H1 (cell line): ENCODE data around the gene PPAN. TPM values are rescaled to one million over a fixed set of nuclear protein-coding genes. Genes with fewer than 3 reads are reported as not detected.

Experiments
- CTCF ChIA-PET: fragments of 300-600 bp; sonication (Branson Sonifier 250); formaldehyde crosslinking; loops from one replicate; lab custom pipeline; 2021; ENCODE audit not compliant: partially characterized antibody; lab: Charles Lee
- POLR2A ChIA-PET: fragments of 300-600 bp; sonication (Branson Sonifier 250); formaldehyde crosslinking; loops from one replicate; lab custom pipeline; 2021; ENCODE audit warnings: inconsistent platforms; ENCODE audit not compliant: partially characterized antibody; lab: Charles Lee
- DNase-seq, 2 experiments: peaks; one replicate each; pipeline versions ENCODE4 v3.0.0 to v3.0.0-alpha.2; 2010 to 2022; ENCODE audit warnings: low spot score in 2 of 2, low read depth in 1 of 2, mixed read lengths in 1 of 2
- FAIRE-seq: peaks from 2 replicates; lab custom pipeline; 2011; peaks lifted over from hg19 to GRCh38; lab: Jason Lieb, UNC
- H2AFZ ChIP-seq: 2 replicates; pipeline ENCODE4 v1.8.1; 2012; ENCODE audit warnings: low read length, inconsistent platforms
- H2AK5ac ChIP-seq: 2 replicates; pipeline ENCODE4 v1.6.1; 2013; ENCODE audit warnings: low read depth, low read length
- H2BK120ac ChIP-seq: replicated peaks from 2 replicates; pipeline ENCODE3; 2013; ENCODE audit warnings: low read depth, low read length, inconsistent platforms
- H2BK12ac ChIP-seq: 2 replicates; pipeline ENCODE4 v1.6.1; 2013; ENCODE audit warnings: low read depth, low read length
- H2BK15ac ChIP-seq: 2 replicates; pipeline ENCODE4 v1.6.1; 2013; ENCODE audit warnings: low read length
- H2BK20ac ChIP-seq: 2 replicates; pipeline ENCODE4 v1.6.1; 2013; ENCODE audit warnings: low read length
- H2BK5ac ChIP-seq: 2 replicates; pipeline ENCODE4 v1.6.1; 2013; ENCODE audit warnings: low read depth, low read length
- H3K14ac ChIP-seq: 2 replicates; pipeline ENCODE4 v1.6.1; 2013; ENCODE audit warnings: inconsistent platforms; ENCODE audit not compliant: insufficient read length
- H3K18ac ChIP-seq: 2 replicates; pipeline ENCODE4 v1.6.1; 2013; ENCODE audit warnings: low read length; ENCODE audit errors: extremely low read depth
- H3K23ac ChIP-seq: 2 replicates; pipeline ENCODE4 v1.6.1; 2013; ENCODE audit warnings: inconsistent platforms; ENCODE audit not compliant: insufficient read length
- H3K23me2 ChIP-seq: 2 replicates; pipeline ENCODE4 v1.6.1; 2013; ENCODE audit warnings: low read depth, low read length
- H3K27ac ChIP-seq: 2 replicates; pipeline ENCODE4 v1.6.1; 2011; ENCODE audit warnings: low read depth, low read length, inconsistent platforms
- H3K27me3 ChIP-seq, 4 experiments: replicated peaks in 1 of 4; 1 replicate in 1 of 4; 2 replicates in 3 of 4; pipeline versions ENCODE4 v1.6.1 to v1.8.1; 2011 to 2013; ENCODE audit warnings: low read length in 3 of 4, mild to moderate bottlenecking in 3 of 4, inconsistent platforms in 2 of 4, mixed read lengths in 2 of 4, moderate library complexity in 1 of 4; ENCODE audit not compliant: control insufficient read depth in 3 of 4, insufficient read depth in 3 of 4; ENCODE audit errors: extremely low read depth in 1 of 4
- H3K36me3 ChIP-seq, 4 experiments: 2 replicates each; pipeline versions ENCODE4 v1.6.1 to v1.8.1; 2011 to 2013; ENCODE audit warnings: mild to moderate bottlenecking in 4 of 4, low read length in 3 of 4, moderate library complexity in 2 of 4, control low read depth in 1 of 4, inconsistent platforms in 1 of 4; ENCODE audit not compliant: insufficient read depth in 4 of 4, control insufficient read depth in 2 of 4
- H3K4ac ChIP-seq: replicated peaks from 2 replicates; pipeline ENCODE3; 2013; ENCODE audit warnings: low read length, low read depth, mixed read lengths, inconsistent platforms; ENCODE audit not compliant: insufficient read length
- H3K4me1 ChIP-seq, 4 experiments: replicated peaks in 1 of 4; 1 replicate in 1 of 4; 2 replicates in 3 of 4; pipeline versions ENCODE4 v1.6.1 to v1.8.1; 2011 to 2013; ENCODE audit warnings: low read length in 3 of 4, inconsistent platforms in 2 of 4, mixed read lengths in 1 of 4; ENCODE audit not compliant: insufficient read depth in 4 of 4, control insufficient read depth in 3 of 4
- H3K4me2 ChIP-seq, 2 experiments: 2 replicates each; pipeline versions ENCODE4 v1.6.1 to v1.8.1; 2011 to 2013; ENCODE audit warnings: low read depth in 2 of 2, low read length in 2 of 2, control low read depth in 1 of 2, inconsistent platforms in 1 of 2, mild to moderate bottlenecking in 1 of 2; ENCODE audit not compliant: insufficient read depth in 1 of 2
- H3K4me3 ChIP-seq, 4 experiments: fragments of 200-600, 300-600 bp in 1 of 4; sonication (generic), shearing (Covaris generic), sonication (Bioruptor Twin) in 1 of 4; 2 replicates each; pipeline versions ENCODE4 v1.5.1 to v1.8.1; 2011 to 2016; ENCODE audit warnings: low read length in 4 of 4, low read depth in 3 of 4, control low read depth in 2 of 4, inconsistent platforms in 2 of 4, mild to moderate bottlenecking in 2 of 4, mixed read lengths in 1 of 4, moderate library complexity in 1 of 4; ENCODE audit not compliant: insufficient read depth in 2 of 4; ENCODE audit errors: extremely low read depth in 1 of 4
- H3K56ac ChIP-seq: replicated peaks from 2 replicates; pipeline ENCODE3; 2013; ENCODE audit warnings: low read depth, mild to moderate bottlenecking, mixed read lengths, low read length, inconsistent platforms; ENCODE audit not compliant: insufficient read length
- H3K79me1 ChIP-seq: 2 replicates; pipeline ENCODE4 v1.6.1; 2013; ENCODE audit warnings: low read depth, low read length, control low read depth
- H3K79me2 ChIP-seq, 2 experiments: 2 replicates each; pipeline versions ENCODE4 v1.6.1 to v1.8.1; 2012 to 2013; ENCODE audit warnings: low read length in 2 of 2, mild to moderate bottlenecking in 2 of 2, inconsistent platforms in 1 of 2; ENCODE audit not compliant: insufficient read depth in 2 of 2, control insufficient read depth in 1 of 2
- H3K9ac ChIP-seq, 4 experiments: replicated peaks in 1 of 4; 1 replicate in 1 of 4; 2 replicates in 3 of 4; pipeline versions ENCODE4 v1.6.1 to v1.8.1; 2011 to 2013; ENCODE audit warnings: low read depth in 3 of 4, low read length in 3 of 4, control low read depth in 2 of 4, mild to moderate bottlenecking in 2 of 4, moderate library complexity in 2 of 4, inconsistent platforms in 1 of 4; ENCODE audit errors: extremely low read depth in 1 of 4
- H3K9me3 ChIP-seq, 2 experiments: 2 replicates each; pipeline versions ENCODE4 v1.6.1 to v1.8.1; 2012 to 2013; ENCODE audit warnings: mild to moderate bottlenecking in 2 of 2, moderate library complexity in 2 of 2, control low read depth in 1 of 2, inconsistent platforms in 1 of 2, low read depth in 1 of 2, low read length in 1 of 2, mixed read lengths in 1 of 2; ENCODE audit not compliant: insufficient read depth in 2 of 2
- H4K20me1 ChIP-seq, 2 experiments: replicated peaks in 1 of 2; 2 replicates each; pipeline versions ENCODE3 to v1.8.1; 2011 to 2013; ENCODE audit warnings: inconsistent platforms in 2 of 2, low read length in 2 of 2, mild to moderate bottlenecking in 1 of 2; ENCODE audit not compliant: insufficient read depth in 2 of 2, control insufficient read depth in 1 of 2
- H4K5ac ChIP-seq: 2 replicates; pipeline ENCODE4 v1.6.1; 2013; ENCODE audit warnings: low read length, low read depth, mixed read lengths, inconsistent platforms; ENCODE audit not compliant: insufficient read length
- H4K8ac ChIP-seq: 2 replicates; pipeline ENCODE4 v1.8.0; 2013; ENCODE audit warnings: mild to moderate bottlenecking, moderate library complexity, low read length, inconsistent platforms; ENCODE audit not compliant: insufficient read depth; ENCODE audit errors: extremely low read depth
- H4K91ac ChIP-seq: replicated peaks from 2 replicates; pipeline ENCODE3; 2013; ENCODE audit warnings: low read length, mixed read lengths, inconsistent platforms; ENCODE audit not compliant: insufficient read length
- WGBS, 2 experiments: shearing (Covaris generic) in 1 of 2; methylation state at CpG; one replicate each; pipeline versions ENCODE4 v1.1.6 to v1.1.7; 2013 to 2015; ENCODE audit warnings: low lambda C conversion rate in 2 of 2, mixed read lengths in 2 of 2, inconsistent platforms in 1 of 2, low coverage in 1 of 2, missing lambda C conversion rate in 1 of 2; ENCODE audit not compliant: insufficient replicate concordance in 2 of 2, insufficient coverage in 1 of 2, insufficient read length in 1 of 2; ENCODE audit errors: extremely low coverage in 1 of 2, missing lambda C conversion rate in 1 of 2; 5-methylcytosine and 5-hydroxymethylcytosine counted together
- long read RNA-seq, 2 experiments: library from RNA in 1 of 2; library from capped mRNA in 1 of 2; stranded (forward); transcript quantifications; one replicate each; pipeline ENCODE4 v2.0.0, GENCODE V29; 2021; ENCODE audit warnings: inconsistent platforms in 1 of 2
- polyA minus RNA-seq, 3 experiments: library from RNA; depleted of rRNA, polyadenylated mRNA; stranded (reverse); fragments of >200 nt; gene quantifications; 1 replicate in 2 of 3; 2 replicates in 1 of 3; pipeline ENCODE4 v1.2.3, GENCODE V29; 2011
- polyA plus RNA-seq, 7 experiments: library from polyadenylated mRNA; depleted of rRNA in 3 of 7; stranded (reverse) in 5 of 7; unstranded in 2 of 7; fragments of >200 nt in 5 of 7; fragments of 200-250 nt in 2 of 7; gene quantifications; 1 replicate in 5 of 7; 2 replicates in 1 of 7; 4 replicates in 1 of 7; pipeline versions ENCODE4 v1.2.1 to v1.2.3, GENCODE V29; 2011 to 2013; ENCODE audit warnings: missing spikeins in 2 of 7, mixed read lengths in 2 of 7
- total RNA-seq: library from RNA; stranded (reverse); fragmentation: NEBNext Ultra II Directional; extraction: Animal tissue kit (Norgen Biotek cat#: 25700); gene quantifications from 2 replicates; pipeline ENCODE4 v1.2.1, GENCODE V29; 2021

Gene PPAN
- 72.6 and 74.4 TPM in 2 replicates for total RNA-seq
- 48.8 and 74.7 TPM in 2 replicates for polyA plus RNA-seq (2011; rRNA removed)
- 72.1 TPM for polyA plus RNA-seq (2011; cell fraction: cytosol; rRNA removed)
- 93.6 TPM for polyA plus RNA-seq (2011; cell fraction: nucleus; rRNA removed)
- 38.2 to 69.3 TPM (median 62.8 TPM) in 4 replicates for polyA plus RNA-seq (2012, experiment 1 of 2)
- polyA plus RNA-seq (2012, experiment 2 of 2) = 41.6 TPM
- 41.1 TPM for polyA plus RNA-seq (2013, experiment 1 of 2)
- polyA plus RNA-seq (2013, experiment 2 of 2) = 37.0 TPM
- 54.9 and 96.9 TPM in 2 replicates for polyA minus RNA-seq (2011; rRNA and poly(A)+ RNA removed)
- polyA minus RNA-seq (2011; cell fraction: cytosol; rRNA and poly(A)+ RNA removed) = 52.8 TPM
- polyA minus RNA-seq (2011; cell fraction: nucleus; rRNA and poly(A)+ RNA removed) = 45.3 TPM
- long read RNA-seq, experiment 1, partial matches to known transcripts = 0 of 2 reads
- long read RNA-seq, experiment 1, other reads (novel, unspliced or antisense) = 2 of 2 reads
- long read RNA-seq, experiment 2, transcript PPAN-201 (12 exons, 1,657 nt) = major isoform, 15 of 18 reads
- long read RNA-seq, experiment 2, partial matches to known transcripts = 0 of 18 reads
- long read RNA-seq, experiment 2, other reads (novel, unspliced or antisense) = 2 of 18 reads

DNA sequence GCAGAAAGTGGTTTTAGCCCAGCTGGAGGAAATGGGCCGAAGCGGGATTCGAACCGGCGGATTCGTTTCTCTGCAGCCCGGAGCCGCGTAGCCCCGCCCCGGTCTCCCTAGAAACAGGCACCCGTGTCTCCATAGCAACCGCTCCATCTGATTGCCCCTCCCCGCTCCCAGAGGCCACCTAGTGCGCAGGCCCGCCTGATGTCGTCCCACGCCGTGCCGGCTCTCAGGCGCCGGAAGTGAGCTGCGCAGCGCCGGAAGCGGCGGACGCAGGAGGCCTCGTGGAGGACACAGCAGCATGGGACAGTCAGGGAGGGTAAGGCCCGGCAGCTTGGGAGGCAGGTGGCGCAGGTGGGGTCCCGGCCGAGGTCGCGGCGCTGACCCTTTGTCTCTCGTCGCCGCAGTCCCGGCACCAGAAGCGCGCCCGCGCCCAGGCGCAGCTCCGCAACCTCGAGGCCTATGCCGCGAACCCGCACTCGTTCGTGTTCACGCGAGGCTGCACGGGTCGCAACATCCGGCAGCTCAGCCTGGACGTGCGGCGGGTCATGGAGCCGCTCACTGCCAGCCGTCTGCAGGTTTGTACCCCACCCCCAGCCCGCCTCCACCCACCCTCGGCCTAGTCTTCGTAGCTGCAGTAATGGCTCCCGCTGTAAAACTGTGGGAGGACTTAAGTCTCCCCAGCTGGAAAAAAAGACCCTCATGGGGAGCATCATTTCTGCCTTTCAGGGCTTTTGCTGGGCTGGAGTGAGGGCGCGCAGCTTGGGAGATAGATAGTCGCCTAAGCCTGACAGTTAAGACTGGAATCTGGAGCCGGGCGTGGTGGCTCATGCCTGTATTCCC, at the start of gene PPAN:
TSS of gene PPAN (plus strand) at position 263 of the 837 bp plus-strand sequence. CDS start at position 296, 33 bp downstream.
- H3K18ac ChIP-seq = peak within 1 kb of the TSS; percentile 96
- peak within 1 kb of the TSS; percentile 98 for H4K91ac ChIP-seq
- no peak within 1 kb of the TSS for H2BK20ac ChIP-seq
- peak within 1 kb of the TSS; percentile 20; the same call in 1 of the 2 replicates for H2AFZ ChIP-seq
- H3K9ac ChIP-seq = peak within 1 kb of the TSS; percentile 79 to 97 (median 94)
- 2% methylated on average over 49 of the region's 71 CpGs; no CpG with 5 or more reads in 1 of the 2 experiments for WGBS, 2 experiments
- H3K79me1 ChIP-seq = peaks cover 8% of the 10 kb centered on the region; the same call in 1 of the 2 replicates
- peak within 1 kb of the TSS; percentile 90 for H2BK120ac ChIP-seq
- POLR2A ChIA-PET = interaction anchor here (0.5 to 16.9 kb wide), 9 partner anchors 13 to 370 kb away, joined by 3 to 412 read pairs (median 4); partner anchors contain the start of genes EIF3G and P2RY11
- peaks cover 0 to 16% of the 10 kb centered on the region in 2 experiments for H4K20me1 ChIP-seq
- peak within 1 kb of the TSS; percentile 99 for H4K8ac ChIP-seq
- CTCF ChIA-PET = interaction anchor here (0.8 to 2.5 kb wide), 6 partner anchors 10 to 176 kb away, joined by 3 to 6 read pairs (median 4); partner anchors contain the start of gene EIF3G
- peak within 1 kb of the TSS; percentile 61; the same call in 1 of the 2 replicates for H2BK15ac ChIP-seq
- 0 out of 2 replicates have a peak within 1 kb of the TSS, but pooled peaks have one; percentile 16 for H2AK5ac ChIP-seq
- H3K27me3 ChIP-seq = no peaks in the 10 kb centered on the region
- H2BK5ac ChIP-seq = peak within 1 kb of the TSS; percentile 98
- peak within 1 kb of the TSS; percentile 79 for H4K5ac ChIP-seq
- H3K23me2 ChIP-seq = 0 out of 2 replicates have a peak, but pooled peaks cover 4% of the 10 kb centered on the region
- peaks cover 26 to 40% (median 35%) of the 10 kb centered on the region in 4 experiments for H3K36me3 ChIP-seq
- no peaks in the 10 kb centered on the region for H3K9me3 ChIP-seq
- peak within 1 kb of the TSS; percentile 92 for H3K27ac ChIP-seq
- no peak within 1 kb of the TSS for H3K23ac ChIP-seq
- H3K4me3 ChIP-seq = peak within 1 kb of the TSS; percentile 78 to 95 (median 93)
- H3K14ac ChIP-seq = no peak within 1 kb of the TSS
- DNase-seq (peak; percentile 90 to 97), FAIRE-seq (peak; percentile 48)
- H3K4me2 ChIP-seq = peak within 1 kb of the TSS; percentile 89 to 92
- peaks cover 6 to 25% of the 10 kb centered on the region in 2 experiments; a peak in 3 of 4 replicates for H3K79me2 ChIP-seq
- H3K56ac ChIP-seq = peak within 1 kb of the TSS; percentile 90
- H3K4ac ChIP-seq = peak within 1 kb of the TSS; percentile 99
- H3K4me1 ChIP-seq = peaks cover 0 to 4% (median 3%) of the 10 kb centered on the region in 4 experiments; a peak in 5 of 7 replicates
- H2BK12ac ChIP-seq = 0 out of 2 replicates have a peak within 1 kb of the TSS, but pooled peaks have one; percentile 75
